ENCODE measurements around the gene PIK3R4.

Gene PIK3R4

GRCh38 chr3:130687327-130687726 is 59.3 kb downstream of the PIK3R4 start:
- no peak for DNase-seq

GRCh38 chr3:130686833-130687232 is 59.8 kb downstream of the PIK3R4 start:
- DNase-seq = no peak

- no peak for DNase-seq
Observed at GRCh38 chr3:130682131-130682530, 64.5 kb downstream of the PIK3R4 start.

GRCh38 chr3:130679218-130679617 is 67.4 kb downstream of the PIK3R4 start:
- DNase-seq = no peak

- no peak for DNase-seq
Observed at GRCh38 chr3:130677343-130677742, 69.3 kb downstream of the PIK3R4 start.

GRCh38 chr3:130671545-130672312 is 74.9 kb downstream of the PIK3R4 start:
- no peak for DNase-seq

GRCh38 chr3:130669740-130670139 is 76.9 kb downstream of the PIK3R4 start:
- DNase-seq = no peak

- no peak for DNase-seq
Observed at GRCh38 chr3:130663092-130663491, 83.5 kb downstream of the PIK3R4 start.

GRCh38 chr3:130662501-130662996 is 84.1 kb downstream of the PIK3R4 start:
- DNase-seq = peak; percentile 23

- DNase-seq = no peak
Observed at GRCh38 chr3:130661140-130661891, 85.3 kb downstream of the PIK3R4 start.

- DNase-seq = peak; percentile 63
Observed at GRCh38 chr3:130659911-130660310, 86.7 kb downstream of the PIK3R4 start.

GRCh38 chr3:130658678-130659077 is 88.0 kb downstream of the PIK3R4 start:
- peak; percentile 34 for DNase-seq

GRCh38 chr3:130656627-130657026 is 90.0 kb downstream of the PIK3R4 start:
- no peak for DNase-seq

- no peak for DNase-seq
Observed at GRCh38 chr3:130654921-130655320, 91.7 kb downstream of the PIK3R4 start.

- DNase-seq = no peak
Observed at GRCh38 chr3:130654091-130654490, 92.5 kb downstream of the PIK3R4 start.

GRCh38 chr3:130649061-130649654 is 97.5 kb downstream of the PIK3R4 start:
- DNase-seq = no peak

GRCh38 chr3:130648293-130648692 is 98.3 kb downstream of the PIK3R4 start:
- DNase-seq = no peak

- DNase-seq = no peak
Observed at GRCh38 chr3:130645261-130645660, 101.4 kb downstream of the PIK3R4 start.

- no peak for DNase-seq
Observed at GRCh38 chr3:130644628-130645253, 101.9 kb downstream of the PIK3R4 start.

- no peak for DNase-seq
Observed at GRCh38 chr3:130640027-130640426, 106.6 kb downstream of the PIK3R4 start.

- no peak for DNase-seq
Observed at GRCh38 chr3:130636480-130637234, 110.0 kb downstream of the PIK3R4 start.

GRCh38 chr3:130635978-130636377 is 110.7 kb downstream of the PIK3R4 start:
- DNase-seq = no peak

All from eye (tissue), 1 donor.